ENCODE data around the gene BAZ2A.
"Not testable (repeated sequence)": the region's sequence is repeated elsewhere in the genome, so short reads cannot be mapped to it uniquely, and the experiment has no call there.

- TF ChIP-seq CTCF (conservative IDR thresholded peaks at IDR 0.05; ENCODE audit: low read length); EZH2phosphoT487 (IDR thresholded peaks at IDR 0.05; ENCODE audit: borderline replicate concordance, low read depth, low read length): not testable (repeated sequence)
Observed at GRCh38 chr12:56577248-56577647, 52.9 kb downstream of the BAZ2A start.
